GM18498 (cell line): Measurements from ENCODE around the gene PCDHGA6.

Source experiments
- ATAC-seq: cut with Tn5 transposase; IDR thresholded peaks from one replicate; pipeline ENCODE4 v1.9.1; 2021; ENCODE audit warnings: mild to moderate bottlenecking, moderate library complexity; ENCODE audit not compliant: unreplicated experiment

Gene PCDHGA6

DNA sequence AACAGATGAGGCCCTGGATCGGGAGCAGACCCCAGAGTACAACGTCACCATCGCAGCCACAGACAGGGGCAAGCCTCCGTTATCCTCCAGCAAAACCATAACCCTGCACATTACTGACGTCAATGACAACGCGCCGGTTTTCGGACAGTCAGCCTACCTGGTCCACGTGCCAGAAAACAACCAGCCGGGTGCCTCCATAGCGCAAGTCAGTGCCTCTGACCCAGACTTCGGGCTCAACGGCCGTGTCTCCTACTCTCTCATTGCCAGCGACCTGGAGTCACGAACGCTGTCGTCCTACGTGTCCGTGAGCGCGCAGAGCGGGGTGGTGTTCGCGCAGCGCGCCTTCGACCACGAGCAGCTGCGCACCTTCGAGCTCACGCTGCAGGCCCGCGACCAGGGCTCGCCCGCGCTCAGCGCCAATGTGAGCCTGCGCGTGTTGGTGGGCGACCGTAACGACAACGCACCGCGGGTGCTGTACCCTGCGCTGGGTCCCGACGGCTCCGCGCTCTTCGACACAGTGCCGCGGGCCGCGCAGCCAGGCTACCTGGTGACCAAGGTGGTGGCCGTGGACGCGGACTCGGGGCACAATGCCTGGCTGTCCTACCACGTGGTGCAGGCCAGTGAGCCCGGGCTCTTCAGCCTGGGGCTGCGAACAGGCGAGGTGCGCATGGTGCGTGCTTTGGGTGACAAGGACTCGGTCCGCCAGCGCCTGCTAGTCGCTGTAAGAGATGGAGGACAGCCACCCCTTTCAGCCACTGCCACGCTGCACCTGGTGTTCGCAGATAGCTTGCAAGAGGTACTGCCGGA lies 45.6 kb downstream of the PCDHGA6 start:
- no peak for ATAC-seq

DNA sequence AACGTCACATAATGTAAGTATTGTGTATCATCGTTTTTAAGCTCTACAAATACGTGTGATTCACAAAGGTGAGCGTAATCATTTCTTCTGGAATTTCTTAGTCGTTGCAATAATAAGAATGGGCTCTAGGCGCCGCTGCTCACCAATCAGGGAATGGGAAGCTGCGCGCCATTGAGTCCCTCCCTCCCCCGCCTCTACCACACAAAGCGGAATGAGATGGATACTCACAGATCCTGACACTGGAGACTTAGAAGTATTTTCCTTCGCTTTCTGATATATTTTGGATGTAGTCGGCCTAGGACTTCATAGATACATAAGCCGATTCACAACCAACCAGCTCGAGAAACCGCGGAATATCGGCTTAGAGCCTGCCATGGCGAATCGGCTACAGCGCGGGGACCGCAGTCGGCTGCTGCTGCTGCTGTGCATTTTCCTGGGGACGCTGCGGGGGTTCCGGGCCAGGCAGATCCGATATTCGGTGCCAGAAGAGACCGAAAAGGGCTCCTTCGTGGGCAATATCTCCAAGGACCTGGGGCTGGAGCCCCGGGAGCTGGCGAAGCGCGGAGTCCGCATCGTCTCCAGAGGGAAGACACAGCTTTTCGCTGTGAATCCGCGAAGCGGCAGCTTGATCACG lies 47.3 kb downstream of the PCDHGA6 start, which contains the start of gene PCDHGA11:
Gene PCDHGA11, plus strand, starts transcription at position 197 of the 634 bp plus-strand sequence. Its CDS starts 177 bp downstream, at position 374.
- ATAC-seq = peak; percentile 65

DNA sequence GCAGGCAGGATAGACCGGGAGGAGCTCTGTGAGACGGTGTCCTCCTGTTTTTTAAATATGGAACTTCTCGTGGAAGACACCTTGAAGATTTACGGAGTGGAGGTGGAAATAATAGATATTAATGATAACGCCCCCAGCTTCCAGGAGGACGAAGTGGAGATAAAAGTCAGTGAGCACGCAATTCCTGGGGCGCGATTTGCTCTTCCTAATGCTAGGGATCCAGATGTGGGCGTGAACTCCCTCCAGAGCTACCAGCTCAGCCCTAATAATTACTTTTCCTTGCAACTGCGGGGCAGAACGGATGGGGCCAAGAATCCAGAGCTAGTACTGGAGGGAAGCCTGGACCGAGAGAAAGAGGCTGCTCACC lies 47.8 kb downstream of the PCDHGA6 start:
- ATAC-seq = no peak

DNA sequence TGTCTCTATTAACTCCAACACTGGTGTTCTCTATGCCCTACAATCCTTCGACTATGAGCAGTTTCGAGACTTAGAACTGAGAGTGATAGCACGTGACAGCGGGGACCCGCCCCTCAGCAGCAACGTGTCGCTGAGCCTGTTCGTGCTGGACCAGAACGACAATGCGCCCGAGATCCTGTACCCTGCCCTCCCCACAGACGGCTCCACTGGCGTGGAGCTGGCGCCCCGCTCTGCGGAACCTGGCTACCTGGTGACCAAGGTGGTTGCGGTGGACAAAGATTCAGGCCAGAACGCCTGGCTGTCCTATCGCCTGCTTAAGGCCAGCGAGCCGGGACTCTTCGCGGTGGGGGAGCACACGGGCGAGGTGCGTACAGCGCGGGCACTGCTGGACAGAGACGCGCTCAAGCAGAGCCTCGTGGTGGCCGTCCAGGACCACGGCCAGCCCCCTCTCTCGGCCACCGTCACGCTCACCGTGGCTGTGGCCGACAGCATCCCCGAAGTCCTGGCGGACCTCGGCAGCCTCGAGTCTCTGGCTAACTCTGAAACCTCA lies 49.1 kb downstream of the PCDHGA6 start:
- ATAC-seq = no peak

DNA sequence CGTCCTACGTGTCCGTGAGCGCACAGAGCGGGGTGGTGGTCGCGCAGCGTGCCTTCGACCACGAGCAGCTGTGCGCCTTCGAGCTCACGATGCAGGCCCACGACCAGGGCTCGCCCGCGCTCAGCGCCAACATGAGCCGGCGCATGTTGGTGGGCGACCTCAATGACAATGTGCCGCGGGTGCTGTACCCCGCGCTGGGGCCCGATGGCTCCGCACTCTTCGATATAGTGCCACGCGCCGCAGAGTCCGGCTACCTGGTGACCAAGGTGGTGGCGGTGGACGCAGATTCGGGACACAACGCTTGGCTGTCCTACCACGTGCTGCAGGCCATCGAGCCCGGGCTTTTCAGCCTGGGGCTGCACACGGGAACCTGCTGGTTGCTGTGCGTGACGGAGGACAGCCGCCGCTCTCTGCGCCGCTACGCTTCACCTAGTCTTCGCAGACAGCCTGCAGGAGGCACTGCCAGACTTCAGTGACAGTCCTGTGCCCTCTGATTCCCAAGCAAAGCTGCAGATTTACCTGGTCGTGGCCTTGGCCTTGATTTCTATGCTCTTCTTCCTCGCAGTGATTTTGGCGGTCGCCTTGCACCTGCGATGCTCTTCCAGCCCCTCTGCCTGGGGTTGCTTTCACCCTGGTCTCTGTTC lies 54.2 kb downstream of the PCDHGA6 start:
- no peak for ATAC-seq
